Endothelial cell of umbilical vein (primary cell): Measurements from ENCODE around the gene RALGPS1. TPM values are rescaled to one million over a fixed set of nuclear protein-coding genes. Genes with fewer than 3 reads are reported as not detected.

ENCODE experiments used
- BruUV-seq: library from RNA; stranded (reverse); fragments of 400-500 nt; replicated peaks from 2 replicates; lab custom pipeline; 2021; lab: Mats Ljungman, UMichigan
- CTCF ChIA-PET: fragments of 300-600, 350-600 bp; sonication (Branson Sonifier 250); formaldehyde crosslinking; loops from one replicate; lab custom pipeline; 2021; ENCODE audit warnings: antibody characterized with exemption, inconsistent platforms; lab: Charles Lee
- POLR2A ChIA-PET: fragments of 300-600, 350-600 bp; sonication (Branson Sonifier 250); formaldehyde crosslinking; loops from one replicate; lab custom pipeline; 2021; ENCODE audit warnings: antibody characterized with exemption, inconsistent platforms; lab: Charles Lee
- DNase-seq: peaks from one replicate; pipeline ENCODE4 v3.0.0-alpha.2; 2011; ENCODE audit warnings: low read depth, low spot score
- FAIRE-seq: peaks from 2 replicates; lab custom pipeline; 2011; peaks lifted over from hg19 to GRCh38; lab: Jason Lieb, UNC
- H2AFZ ChIP-seq: 2 replicates; pipeline ENCODE4 v1.6.0; 2012; ENCODE audit warnings: low read depth, low read length, control low read depth, inconsistent platforms
- H3K27ac ChIP-seq: 2 replicates; pipeline ENCODE4 v1.5.1; 2011; ENCODE audit warnings: low read depth, mild to moderate bottlenecking, control low read depth, low read length, moderate library complexity; ENCODE audit not compliant: insufficient read depth
- H3K27me3 ChIP-seq, 2 experiments: 2 replicates each; pipeline versions ENCODE4 v1.6.0 to v1.6.1; 2011; ENCODE audit warnings: low read length in 2 of 2, mixed read lengths in 1 of 2; ENCODE audit not compliant: control insufficient read depth in 2 of 2, insufficient read depth in 2 of 2
- H3K36me3 ChIP-seq, 2 experiments: 2 replicates in 1 of 2; 3 replicates in 1 of 2; pipeline ENCODE4 v1.5.1; 2011; ENCODE audit warnings: low read length in 2 of 2, mild to moderate bottlenecking in 1 of 2, moderate library complexity in 1 of 2; ENCODE audit not compliant: control insufficient read depth in 2 of 2, insufficient read depth in 2 of 2; ENCODE audit errors: extremely low read depth in 1 of 2
- H3K4me1 ChIP-seq: 3 replicates; pipeline ENCODE4 v1.5.1; 2011; ENCODE audit warnings: mild to moderate bottlenecking, low read length; ENCODE audit not compliant: control insufficient read depth, insufficient read depth; ENCODE audit errors: extremely low read depth
- H3K4me2 ChIP-seq: 2 replicates; pipeline ENCODE4 v1.6.1; 2011; ENCODE audit warnings: low read length, control low read depth, mixed read lengths; ENCODE audit not compliant: insufficient read depth
- H3K4me3 ChIP-seq, 3 experiments: fragments of 200-600 bp in 1 of 3; sonication (generic), shearing (Covaris generic) in 1 of 3; replicated peaks in 1 of 3; 2 replicates each; pipeline ENCODE4 v1.5.1; 2011 to 2016; ENCODE audit warnings: control low read depth in 3 of 3, low read length in 3 of 3, mild to moderate bottlenecking in 2 of 3, inconsistent platforms in 1 of 3, low read depth in 1 of 3, moderate library complexity in 1 of 3; ENCODE audit not compliant: insufficient read depth in 1 of 3
- H3K79me2 ChIP-seq: 2 replicates; pipeline ENCODE4 v1.6.0; 2012; ENCODE audit warnings: low read length, inconsistent platforms; ENCODE audit not compliant: control insufficient read depth, insufficient read depth
- H3K9ac ChIP-seq: replicated peaks from 2 replicates; pipeline ENCODE3; 2011; ENCODE audit warnings: low read length, control low read depth; ENCODE audit not compliant: insufficient read depth; ENCODE audit errors: extremely low read depth
- H3K9me1 ChIP-seq: replicated peaks from 3 replicates; pipeline ENCODE4 v1.6.0; 2011; ENCODE audit warnings: mild to moderate bottlenecking, low read length; ENCODE audit not compliant: control insufficient read depth, insufficient read depth; ENCODE audit errors: extremely low read depth
- H3K9me3 ChIP-seq: replicated peaks from 2 replicates; pipeline ENCODE4 v1.5.1; 2012; ENCODE audit warnings: low read length, inconsistent platforms; ENCODE audit not compliant: control insufficient read depth, insufficient read depth
- H4K20me1 ChIP-seq: replicated peaks from 2 replicates; pipeline ENCODE3; 2011; ENCODE audit warnings: mild to moderate bottlenecking, low read length; ENCODE audit not compliant: control insufficient read depth, insufficient read depth; ENCODE audit errors: extremely low read depth
- CTCF ChIP-seq, 2 donors: IDR thresholded peaks; 1 replicate in 1 of 2; 2 replicates in 1 of 2; pipeline ENCODE4 v1.5.1; 2011; ENCODE audit warnings: low read length in 2 of 2, mild to moderate bottlenecking in 2 of 2, moderate library complexity in 2 of 2, control low read depth in 1 of 2, inconsistent platforms in 1 of 2, low read depth in 1 of 2; ENCODE audit not compliant: insufficient read depth in 1 of 2; ENCODE audit errors: extremely low read depth in 1 of 2
- EZH2 ChIP-seq: IDR thresholded peaks from 2 replicates; pipeline ENCODE4 v1.6.1; 2012; ENCODE audit warnings: borderline replicate concordance, low read depth, mild to moderate bottlenecking, moderate library complexity, low read length, inconsistent platforms; ENCODE audit not compliant: severe bottlenecking
- FOS ChIP-seq: IDR thresholded peaks from 2 replicates; pipeline ENCODE4 v1.6.1; 2011; ENCODE audit warnings: mild to moderate bottlenecking, low read length, moderate library complexity, borderline replicate concordance; ENCODE audit not compliant: insufficient read depth
- GATA2 ChIP-seq: IDR thresholded peaks from 2 replicates; pipeline ENCODE4 v1.7.0; 2011; ENCODE audit warnings: low read depth, mild to moderate bottlenecking, moderate library complexity, mixed read lengths, low read length; ENCODE audit not compliant: insufficient read length, insufficient read depth
- JUN ChIP-seq: IDR thresholded peaks from 2 replicates; pipeline ENCODE4 v1.6.1; 2011; ENCODE audit warnings: borderline replicate concordance, low read depth; ENCODE audit not compliant: insufficient read length, insufficient read depth
- MAX ChIP-seq: IDR thresholded peaks from 2 replicates; pipeline ENCODE4 v1.6.1; 2011; ENCODE audit not compliant: insufficient read depth, insufficient read length
- MYC ChIP-seq: IDR thresholded peaks from one replicate; pipeline ENCODE4 v1.6.1; 2011; ENCODE audit warnings: mild to moderate bottlenecking, low read depth, low read length
- POLR2A ChIP-seq: IDR thresholded peaks from 2 replicates; pipeline ENCODE4 v1.6.1; 2012; ENCODE audit warnings: low read depth, mild to moderate bottlenecking, control low read depth, low read length
- POLR2AphosphoS5 ChIP-seq: IDR thresholded peaks from 2 replicates; pipeline ENCODE4 v1.6.1; 2012; ENCODE audit warnings: low read depth, mild to moderate bottlenecking, control low read depth, low read length, moderate library complexity; ENCODE audit not compliant: insufficient read depth
- dilution Hi-C: fragments of 300-500 bp; cut with MboI; formaldehyde crosslinking; loops from one replicate; pipeline ENCODE4 v1.15.0; 2019; ENCODE audit warnings: low sequenced_read_pairs; ENCODE audit not compliant: extremely low pct_ligation_motif_present
- intact Hi-C: fragments of 100-400 bp; cut with micrococcal nuclease; formaldehyde crosslinking; loops from one replicate; pipeline ENCODE4 v1.10.0; 2022
- polyA plus RNA-seq, 4 experiments: library from polyadenylated mRNA; depleted of rRNA in 3 of 4; stranded (reverse) in 3 of 4; unstranded in 1 of 4; fragments of >200 nt; gene quantifications; 2 replicates each; pipeline versions ENCODE4 v1.2.1 to v1.2.3, GENCODE V29; 2011 to 2012; ENCODE audit warnings: missing spikeins in 1 of 4
- total RNA-seq: library from RNA; stranded (reverse); gene quantifications from 2 replicates; pipeline ENCODE4 v1.2.3, GENCODE V29; 2021

The RALGPS1 gene
- total and polyA plus RNA-seq, 2 donors (not counting 3 experiments of a cell fraction or from before 2014, with no cell fraction given), result 3.8 to 5.5 TPM

GRCh38 chr9:127049581-127049980 lies 135.0 kb downstream of the RALGPS1 start:
- H4K20me1 ChIP-seq, result no peaks in the 10 kb centered on the region
- H3K4me3 ChIP-seq, result no peak overlapping the region
- H2AFZ ChIP-seq, result no peak overlapping the region
- DNase-seq, result no peak
- peak overlapping the region; percentile 38 for H3K4me2 ChIP-seq
- dilution Hi-C loops (no loop called here), intact Hi-C loops (loop anchor here (1.0 to 5.0 kb wide), 6 partner anchors 73 to 287 kb away; partner anchors contain the start of gene ANGPTL2)
- H3K27ac ChIP-seq, result peak overlapping the region; percentile 80
- FAIRE-seq, result no peak
- H3K9me3 ChIP-seq, result no peaks in the 10 kb centered on the region
- no peaks in the 10 kb centered on the region for H3K79me2 ChIP-seq
- no peaks in the 10 kb centered on the region for H3K27me3 ChIP-seq
- H3K4me1 ChIP-seq, result peaks cover 40% of the 10 kb centered on the region
- CTCF ChIA-PET, result interaction anchor here (0.7 to 1.7 kb wide), 28 partner anchors 8 to 151 kb away, joined by 3 to 26 read pairs (median 4); partner anchors contain the start of gene ANGPTL2
- H3K9ac ChIP-seq, result no peak overlapping the region
- H3K36me3 ChIP-seq, result no peaks in the 10 kb centered on the region
- no TSS peak for BruUV-seq
- POLR2A ChIA-PET, result no interaction called here
- TF ChIP-seq CTCF (IDR thresholded peaks at IDR 0.05; ENCODE audit: extremely low read depth in 1 of 2, insufficient read depth in 1 of 2, low read depth in 1 of 2, low read length in 2 of 2) (no peak), EZH2 (no peak), MAX (no peak), MYC (no peak), FOS (no peak), POLR2A (no peak), JUN (no peak), POLR2AphosphoS5 (no peak), GATA2 (no peak)
- no peaks in the 10 kb centered on the region for H3K9me1 ChIP-seq
